ENCODE results near the gene ABLIM3. TPM values are rescaled to one million over a fixed set of nuclear protein-coding genes. Genes with fewer than 3 reads are reported as not detected.

ABLIM3 gene
- total RNA-seq, 1 experiment from 2014 or later, result 70.9 TPM

DNA sequence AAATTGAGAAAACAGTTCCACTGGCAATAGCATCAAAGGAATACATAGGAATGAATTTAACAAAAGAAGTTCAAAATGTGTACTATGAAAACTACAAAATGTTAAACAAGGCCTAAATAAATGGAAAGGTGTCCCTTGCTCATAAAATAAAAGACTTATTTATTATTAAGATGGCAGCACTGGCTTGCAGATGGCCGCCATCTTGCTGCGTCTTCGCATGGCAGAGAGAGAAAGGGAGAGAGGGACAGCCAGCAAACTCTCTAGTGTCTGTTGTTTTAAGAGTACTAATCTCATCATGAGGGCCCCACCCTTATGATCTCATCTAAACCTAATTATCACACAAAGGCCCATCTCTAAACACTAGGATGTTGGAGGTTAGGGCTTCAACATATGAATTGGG is 47.1 kb downstream of the ABLIM3 start:
- intact Hi-C loops (cut with micrococcal nuclease; ENCODE audit: unreplicated experiment), result no loop called here
- H3K4me1 Mint-ChIP-seq (ENCODE audit: low read depth, unreplicated experiment), result peaks cover 59% of the 10 kb centered on the region
- CTCF ChIA-PET, result no interaction called here
- TF ChIP-seq, protein P1, sequence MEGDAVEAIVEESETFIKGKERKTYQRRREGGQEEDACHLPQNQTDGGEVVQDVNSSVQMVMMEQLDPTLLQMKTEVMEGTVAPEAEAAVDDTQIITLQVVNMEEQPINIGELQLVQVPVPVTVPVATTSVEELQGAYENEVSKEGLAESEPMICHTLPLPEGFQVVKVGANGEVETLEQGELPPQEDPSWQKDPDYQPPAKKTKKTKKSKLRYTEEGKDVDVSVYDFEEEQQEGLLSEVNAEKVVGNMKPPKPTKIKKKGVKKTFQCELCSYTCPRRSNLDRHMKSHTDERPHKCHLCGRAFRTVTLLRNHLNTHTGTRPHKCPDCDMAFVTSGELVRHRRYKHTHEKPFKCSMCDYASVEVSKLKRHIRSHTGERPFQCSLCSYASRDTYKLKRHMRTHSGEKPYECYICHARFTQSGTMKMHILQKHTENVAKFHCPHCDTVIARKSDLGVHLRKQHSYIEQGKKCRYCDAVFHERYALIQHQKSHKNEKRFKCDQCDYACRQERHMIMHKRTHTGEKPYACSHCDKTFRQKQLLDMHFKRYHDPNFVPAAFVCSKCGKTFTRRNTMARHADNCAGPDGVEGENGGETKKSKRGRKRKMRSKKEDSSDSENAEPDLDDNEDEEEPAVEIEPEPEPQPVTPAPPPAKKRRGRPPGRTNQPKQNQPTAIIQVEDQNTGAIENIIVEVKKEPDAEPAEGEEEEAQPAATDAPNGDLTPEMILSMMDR (IDR thresholded peaks at IDR 0.05; ENCODE audit: unreplicated experiment), result no peak
- H3K36me3 Mint-ChIP-seq (ENCODE audit: insufficient read depth, unreplicated experiment), result peaks cover 35% of the 10 kb centered on the region
- H3K27me3 Mint-ChIP-seq (ENCODE audit: unreplicated experiment), result no peaks in the 10 kb centered on the region
- peaks cover 9% of the 10 kb centered on the region for H3K9me3 Mint-ChIP-seq (ENCODE audit: low read depth, unreplicated experiment)
- H3K27ac Mint-ChIP-seq (ENCODE audit: unreplicated experiment), result peak overlapping the region; percentile 99
- DNase-seq, result no peak
- no peak overlapping the region for H3K4me3 Mint-ChIP-seq (ENCODE audit: low read depth, unreplicated experiment)
- BruUV-seq (replicated peaks), result no TSS peak

DNA sequence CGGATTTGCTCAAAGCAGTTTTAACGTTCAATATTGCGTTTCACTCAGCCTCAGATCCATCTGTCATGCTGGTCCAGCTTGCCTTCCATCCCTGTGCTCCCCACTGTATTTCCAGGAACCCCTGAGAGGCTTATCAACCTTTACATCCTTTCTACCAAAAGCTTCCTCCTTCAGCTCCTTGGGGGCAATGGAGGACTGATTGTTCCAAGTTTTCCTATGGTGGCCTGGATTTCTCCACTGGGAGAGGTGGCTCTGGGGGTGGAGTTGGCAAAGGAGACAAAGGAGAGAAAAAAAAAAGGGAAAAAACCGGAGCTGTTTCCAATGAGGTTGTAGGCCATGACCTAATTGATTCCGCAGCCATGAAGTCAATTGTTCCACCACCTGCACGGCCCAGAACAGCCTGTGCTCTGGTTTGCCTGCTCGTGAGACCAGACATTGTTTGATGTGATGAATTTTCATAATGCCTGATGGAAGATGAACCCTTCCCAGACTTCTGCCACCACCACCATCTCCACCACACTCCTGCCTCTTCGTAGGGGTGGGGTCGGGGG is 54.1 kb downstream of the ABLIM3 start:
- TF ChIP-seq, protein P1 (IDR thresholded peaks at IDR 0.05; ENCODE audit: unreplicated experiment), result no peak
- intact Hi-C loops (cut with micrococcal nuclease; ENCODE audit: unreplicated experiment), result no loop called here
- Mint-ChIP-seq H3K9me3 (ENCODE audit: low read depth, unreplicated experiment) (no peaks in the 10 kb centered on the region), H3K4me1 (ENCODE audit: low read depth, unreplicated experiment) (peaks cover 53% of the 10 kb centered on the region), H3K36me3 (ENCODE audit: insufficient read depth, unreplicated experiment) (peaks cover 14% of the 10 kb centered on the region), H3K27me3 (ENCODE audit: unreplicated experiment) (no peaks in the 10 kb centered on the region), H3K27ac (ENCODE audit: unreplicated experiment) (peak overlapping the region; percentile 50), H3K4me3 (ENCODE audit: low read depth, unreplicated experiment) (no peak overlapping the region)
- CTCF ChIA-PET, result no interaction called here
- no TSS peak for BruUV-seq (replicated peaks)
- DNase-seq, result no peak

DNA sequence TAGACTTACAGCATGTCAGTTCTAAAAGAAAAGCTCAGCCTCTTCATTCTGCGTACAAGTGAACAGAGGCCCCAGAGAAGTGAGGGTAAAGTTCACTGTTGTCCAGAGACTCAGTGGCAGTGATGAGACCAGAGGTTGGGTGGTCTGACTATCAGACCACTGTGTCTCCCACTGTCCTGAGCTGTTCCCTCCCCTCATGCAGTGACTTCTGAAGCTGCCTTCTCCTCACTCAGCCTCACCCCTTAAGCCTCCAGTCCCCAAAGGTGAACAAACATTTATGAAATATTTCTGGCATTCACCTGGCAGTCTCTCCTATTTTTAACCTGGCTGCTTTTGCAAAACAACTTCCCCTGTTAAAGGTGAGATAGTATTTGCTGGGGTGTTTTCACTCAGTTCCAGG is 54.7 kb downstream of the ABLIM3 start:
- H3K27ac Mint-ChIP-seq (ENCODE audit: unreplicated experiment), result peak overlapping the region; percentile 50
- intact Hi-C loops (cut with micrococcal nuclease; ENCODE audit: unreplicated experiment), result no loop called here
- BruUV-seq (replicated peaks), result no TSS peak
- no peaks in the 10 kb centered on the region for H3K27me3 Mint-ChIP-seq (ENCODE audit: unreplicated experiment)
- H3K4me1 Mint-ChIP-seq (ENCODE audit: low read depth, unreplicated experiment), result peaks cover 48% of the 10 kb centered on the region
- no peak overlapping the region for H3K4me3 Mint-ChIP-seq (ENCODE audit: low read depth, unreplicated experiment)
- peaks cover 14% of the 10 kb centered on the region for H3K36me3 Mint-ChIP-seq (ENCODE audit: insufficient read depth, unreplicated experiment)
- H3K9me3 Mint-ChIP-seq (ENCODE audit: low read depth, unreplicated experiment), result no peaks in the 10 kb centered on the region
- TF ChIP-seq, protein P1 (IDR thresholded peaks at IDR 0.05; ENCODE audit: unreplicated experiment), result no peak
- DNase-seq, result no peak
- CTCF ChIA-PET, result no interaction called here

DNA sequence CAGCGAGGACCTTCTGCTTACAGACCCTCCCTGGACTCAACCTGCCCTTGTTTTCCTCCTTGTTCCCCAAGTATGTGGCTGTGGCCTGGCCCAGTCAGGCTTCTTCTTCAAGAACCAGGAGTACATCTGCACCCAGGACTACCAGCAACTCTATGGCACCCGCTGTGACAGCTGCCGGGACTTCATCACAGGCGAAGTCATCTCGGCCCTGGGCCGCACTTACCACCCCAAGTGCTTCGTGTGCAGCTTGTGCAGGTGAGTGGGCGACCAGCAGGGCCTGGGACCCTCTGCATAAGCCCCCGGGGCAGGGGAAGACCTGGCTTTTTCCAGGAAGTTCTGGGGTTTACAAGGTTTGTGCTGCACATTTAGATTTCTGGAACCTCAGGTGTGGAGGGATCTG is 56.9 kb downstream of the ABLIM3 start:
- CTCF ChIA-PET, result interaction anchor here (1.0 kb wide), 1 partner anchor 73 kb away, joined by 3 read pairs; no protein-coding TSS in a partner anchor
- TF ChIP-seq, protein P1 (IDR thresholded peaks at IDR 0.05; ENCODE audit: unreplicated experiment), result no peak

More for the DNA sequence above, 56.9 kb downstream of the ABLIM3 start:
- H3K4me1 Mint-ChIP-seq (ENCODE audit: low read depth, unreplicated experiment), result peaks cover 35% of the 10 kb centered on the region
- no peak overlapping the region for H3K4me3 Mint-ChIP-seq (ENCODE audit: low read depth, unreplicated experiment)
- H3K9me3 Mint-ChIP-seq (ENCODE audit: low read depth, unreplicated experiment), result no peaks in the 10 kb centered on the region
- peaks cover 5% of the 10 kb centered on the region for H3K36me3 Mint-ChIP-seq (ENCODE audit: insufficient read depth, unreplicated experiment)
- BruUV-seq (replicated peaks), result no TSS peak
- no peak overlapping the region for H3K27ac Mint-ChIP-seq (ENCODE audit: unreplicated experiment)
- DNase-seq, result no peak
- no peaks in the 10 kb centered on the region for H3K27me3 Mint-ChIP-seq (ENCODE audit: unreplicated experiment)
- intact Hi-C loops (cut with micrococcal nuclease; ENCODE audit: unreplicated experiment), result no loop called here

Measured in Calu3 (cell line).